ENCODE measurements around the gene MAG. TPM values are rescaled to one million over a fixed set of nuclear protein-coding genes. Genes with fewer than 3 reads are reported as not detected.
A peak's percentile ranks its signal among the peaks of the same experiment; 100 is the strongest.

Gene MAG
- total and polyA plus RNA-seq, 10 of the 15 experiments (the other 5 are each of a cell fraction or from before 2014, with no cell fraction given), result 0.03 to 0.82 (median 0.17) TPM; not detected in 2

GRCh38 chr19:35318679-35319448 lies 26.9 kb downstream of the MAG start (continued):
- no peak for TF ChIP-seq CREM (IDR thresholded peaks at IDR 0.05; ENCODE audit: low read depth)
- TF ChIP-seq, protein P1, sequence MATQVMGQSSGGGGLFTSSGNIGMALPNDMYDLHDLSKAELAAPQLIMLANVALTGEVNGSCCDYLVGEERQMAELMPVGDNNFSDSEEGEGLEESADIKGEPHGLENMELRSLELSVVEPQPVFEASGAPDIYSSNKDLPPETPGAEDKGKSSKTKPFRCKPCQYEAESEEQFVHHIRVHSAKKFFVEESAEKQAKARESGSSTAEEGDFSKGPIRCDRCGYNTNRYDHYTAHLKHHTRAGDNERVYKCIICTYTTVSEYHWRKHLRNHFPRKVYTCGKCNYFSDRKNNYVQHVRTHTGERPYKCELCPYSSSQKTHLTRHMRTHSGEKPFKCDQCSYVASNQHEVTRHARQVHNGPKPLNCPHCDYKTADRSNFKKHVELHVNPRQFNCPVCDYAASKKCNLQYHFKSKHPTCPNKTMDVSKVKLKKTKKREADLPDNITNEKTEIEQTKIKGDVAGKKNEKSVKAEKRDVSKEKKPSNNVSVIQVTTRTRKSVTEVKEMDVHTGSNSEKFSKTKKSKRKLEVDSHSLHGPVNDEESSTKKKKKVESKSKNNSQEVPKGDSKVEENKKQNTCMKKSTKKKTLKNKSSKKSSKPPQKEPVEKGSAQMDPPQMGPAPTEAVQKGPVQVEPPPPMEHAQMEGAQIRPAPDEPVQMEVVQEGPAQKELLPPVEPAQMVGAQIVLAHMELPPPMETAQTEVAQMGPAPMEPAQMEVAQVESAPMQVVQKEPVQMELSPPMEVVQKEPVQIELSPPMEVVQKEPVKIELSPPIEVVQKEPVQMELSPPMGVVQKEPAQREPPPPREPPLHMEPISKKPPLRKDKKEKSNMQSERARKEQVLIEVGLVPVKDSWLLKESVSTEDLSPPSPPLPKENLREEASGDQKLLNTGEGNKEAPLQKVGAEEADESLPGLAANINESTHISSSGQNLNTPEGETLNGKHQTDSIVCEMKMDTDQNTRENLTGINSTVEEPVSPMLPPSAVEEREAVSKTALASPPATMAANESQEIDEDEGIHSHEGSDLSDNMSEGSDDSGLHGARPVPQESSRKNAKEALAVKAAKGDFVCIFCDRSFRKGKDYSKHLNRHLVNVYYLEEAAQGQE (IDR thresholded peaks at IDR 0.05; ENCODE audit: low read depth, low read length), result no peak

- Histone ChIP-seq H2AFZ (ENCODE audit: control insufficient read depth, low read depth, low read length) (peak overlapping the region; percentile 65), H3K27me3 (replicated peaks in 1 of 2; ENCODE audit: control insufficient read depth in 2 of 2, insufficient read depth in 2 of 2, low read length in 1 of 2) (no peaks in the 10 kb centered on the region), H3K4me2 (ENCODE audit: control insufficient read depth, insufficient read depth) (peak overlapping the region; percentile 54), H3K9me3 (replicated peaks; ENCODE audit: control insufficient read depth, insufficient read depth, low read length) (peaks cover 2% of the 10 kb centered on the region; the same call in 2 of the 3 replicates), H3K36me3 (ENCODE audit: control insufficient read depth in 2 of 2, insufficient read depth in 2 of 2, low read length in 1 of 2) (no peaks in the 10 kb centered on the region), H3K4me1 (ENCODE audit: control insufficient read depth, insufficient read depth, low read length) (peaks cover 32% of the 10 kb centered on the region), H3K9ac (ENCODE audit: control insufficient read depth, insufficient read depth, low read length) (peak overlapping the region; percentile 14; the same call in 1 of the 2 replicates), H4K20me1 (ENCODE audit: control insufficient read depth, insufficient read depth) (no peaks in the 10 kb centered on the region), H3K27ac (ENCODE audit: control insufficient read depth, insufficient read depth) (no peak overlapping the region), H3K79me2 (ENCODE audit: control insufficient read depth, insufficient read depth, low read length) (no peaks in the 10 kb centered on the region), H3K4me3 (no peak overlapping the region)
- ChIA-PET SMC1A (ENCODE audit: uncharacterized antibody, unreplicated experiment) (interaction anchor here (0.9 to 11.0 kb wide), 10 partner anchors 8 to 146 kb away, joined by 3 to 122 read pairs (median 4); partner anchors contain the start of genes CD22 and FFAR1), CTCF (interaction anchor here (0.6 to 4.7 kb wide), 9 partner anchors 11 to 190 kb away, joined by 3 to 35 read pairs (median 4); partner anchors contain the start of gene CD22), RAD21 (ENCODE audit: unreplicated experiment) (interaction anchor here (0.7 to 4.5 kb wide), 9 partner anchors 12 to 175 kb away, joined by 3 to 54 read pairs (median 5); partner anchors contain the start of gene CD22), POLR2A (interaction anchor here (0.5 to 3.3 kb wide), 8 partner anchors 10 to 152 kb away, joined by 3 to 33 read pairs (median 3); partner anchors contain the start of gene CD22)
- intact Hi-C loops (cut with micrococcal nuclease; ENCODE audit: unreplicated experiment), result no loop called here
- no peak for DNase-seq (ENCODE audit: low read depth, low spot score)
- no TSS peak for BruUV-seq (replicated peaks)
- ATAC-seq, result peak; percentile 38
- no peak for FAIRE-seq
- in situ Hi-C loops (cut with MboI), result no loop called here
- WGBS (ENCODE audit: insufficient coverage, insufficient replicate concordance, low lambda C conversion rate, missing lambda C conversion rate), result 24% methylated on average over 12 of the region's 12 CpGs
- peak; percentile 46; the same call in 1 of the 2 replicates for TF ChIP-seq MTA2 (IDR thresholded peaks at IDR 0.05; ENCODE audit: low read depth)
- no peak for TF ChIP-seq HDAC2 (IDR thresholded peaks at IDR 0.05)
- TF ChIP-seq BHLHE40 (IDR thresholded peaks at IDR 0.05; ENCODE audit: borderline replicate concordance in 1 of 2, low read depth in 2 of 2, low read length in 1 of 2), result peak; percentile 18 to 42; a peak in 1 of 4 replicates
- TF ChIP-seq, protein P2, sequence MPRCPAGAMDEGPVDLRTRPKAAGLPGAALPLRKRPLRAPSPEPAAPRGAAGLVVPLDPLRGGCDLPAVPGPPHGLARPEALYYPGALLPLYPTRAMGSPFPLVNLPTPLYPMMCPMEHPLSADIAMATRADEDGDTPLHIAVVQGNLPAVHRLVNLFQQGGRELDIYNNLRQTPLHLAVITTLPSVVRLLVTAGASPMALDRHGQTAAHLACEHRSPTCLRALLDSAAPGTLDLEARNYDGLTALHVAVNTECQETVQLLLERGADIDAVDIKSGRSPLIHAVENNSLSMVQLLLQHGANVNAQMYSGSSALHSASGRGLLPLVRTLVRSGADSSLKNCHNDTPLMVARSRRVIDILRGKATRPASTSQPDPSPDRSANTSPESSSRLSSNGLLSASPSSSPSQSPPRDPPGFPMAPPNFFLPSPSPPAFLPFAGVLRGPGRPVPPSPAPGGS (IDR thresholded peaks at IDR 0.05; ENCODE audit: borderline replicate concordance, insufficient read depth, low read depth, low read length, poor library complexity, severe bottlenecking), result no peak
- TF ChIP-seq TCF7 (IDR thresholded peaks at IDR 0.05; ENCODE audit: borderline replicate concordance), result no peak
- no peak for TF ChIP-seq MTA3 (IDR thresholded peaks at IDR 0.05; ENCODE audit: borderline replicate concordance, low read length)
- TF ChIP-seq EP300 (IDR thresholded peaks at IDR 0.05; ENCODE audit: borderline replicate concordance in 1 of 2, control insufficient read depth in 1 of 2, low read depth in 2 of 2, low read length in 2 of 2), result peak; percentile 7 to 9; a peak in 1 of 4 replicates
- TF ChIP-seq, protein P3, sequence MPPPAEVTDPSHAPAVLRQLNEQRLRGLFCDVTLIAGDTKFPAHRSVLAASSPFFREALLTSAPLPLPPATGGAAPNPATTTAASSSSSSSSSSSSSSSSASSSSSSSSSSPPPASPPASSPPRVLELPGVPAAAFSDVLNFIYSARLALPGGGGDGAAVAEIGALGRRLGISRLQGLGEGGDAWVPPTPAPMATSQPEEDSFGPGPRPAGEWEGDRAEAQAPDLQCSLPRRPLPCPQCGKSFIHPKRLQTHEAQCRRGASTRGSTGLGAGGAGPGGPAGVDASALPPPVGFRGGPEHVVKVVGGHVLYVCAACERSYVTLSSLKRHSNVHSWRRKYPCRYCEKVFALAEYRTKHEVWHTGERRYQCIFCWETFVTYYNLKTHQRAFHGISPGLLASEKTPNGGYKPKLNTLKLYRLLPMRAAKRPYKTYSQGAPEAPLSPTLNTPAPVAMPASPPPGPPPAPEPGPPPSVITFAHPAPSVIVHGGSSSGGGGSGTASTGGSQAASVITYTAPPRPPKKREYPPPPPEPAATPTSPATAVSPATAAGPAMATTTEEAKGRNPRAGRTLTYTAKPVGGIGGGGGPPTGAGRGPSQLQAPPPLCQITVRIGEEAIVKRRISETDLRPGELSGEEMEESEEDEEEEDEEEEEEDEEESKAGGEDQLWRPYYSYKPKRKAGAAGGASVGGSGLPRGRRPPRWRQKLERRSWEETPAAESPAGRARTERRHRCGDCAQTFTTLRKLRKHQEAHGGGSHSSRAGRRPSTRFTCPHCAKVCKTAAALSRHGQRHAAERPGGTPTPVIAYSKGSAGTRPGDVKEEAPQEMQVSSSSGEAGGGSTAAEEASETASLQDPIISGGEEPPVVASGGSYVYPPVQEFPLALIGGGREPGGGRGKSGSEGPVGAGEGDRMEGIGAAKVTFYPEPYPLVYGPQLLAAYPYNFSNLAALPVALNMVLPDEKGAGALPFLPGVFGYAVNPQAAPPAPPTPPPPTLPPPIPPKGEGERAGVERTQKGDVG (CRISPR knock-in tag; IDR thresholded peaks at IDR 0.05), result 0 out of 2 replicates have a peak, but pooled peaks have one; percentile 35
These were observed 28.2 kb downstream of the MAG start for GRCh38 chr19:35320065-35320713.

Data from GM12878 (cell line).